B cell (primary cell): Measurements from ENCODE around the gene FNDC10. TPM values are rescaled to one million over a fixed set of nuclear protein-coding genes. Genes with fewer than 3 reads are reported as not detected.

Experiments
- ATAC-seq: fragments of 200-7000 bp; cut with Tn5 transposase; one replicate; pipeline ENCODE4 v1.10.0; 2021; ENCODE audit warnings: low read depth, mild to moderate bottlenecking, moderate number of reproducible peaks, moderate library complexity
- CTCF ChIA-PET: fragments of 350-600 bp; sonication (Branson Sonifier 250); formaldehyde crosslinking; loops from one replicate; lab custom pipeline; 2021; ENCODE audit warnings: antibody characterized with exemption, inconsistent platforms; lab: Charles Lee
- POLR2A ChIA-PET: fragments of 350-600 bp; sonication (Branson Sonifier 250); formaldehyde crosslinking; loops from one replicate; lab custom pipeline; 2021; ENCODE audit warnings: antibody characterized with exemption; lab: Charles Lee
- DNase-seq: peaks from one replicate; pipeline ENCODE4 v3.0.0; 2013
- H2AFZ ChIP-seq: 2 replicates; pipeline ENCODE4 v1.6.1; 2012; ENCODE audit warnings: mild to moderate bottlenecking, low read depth, low read length; ENCODE audit not compliant: insufficient read depth, poor library complexity, severe bottlenecking
- H3K27ac ChIP-seq, 2 donors: 1 replicate in 1 of 2; 2 replicates in 1 of 2; pipeline ENCODE4 v1.5.1; 2012 to 2013; ENCODE audit warnings: low read length in 2 of 2, mild to moderate bottlenecking in 2 of 2, moderate library complexity in 1 of 2
- H3K27me3 ChIP-seq, 4 experiments: fragments of 200-600 bp in 1 of 4; sonication (generic) in 1 of 4; replicated peaks in 1 of 4; 1 replicate in 2 of 4; 2 replicates in 2 of 4; pipeline versions ENCODE4 v1.6.1 to v1.7.0; 2013 to 2016; ENCODE audit warnings: low read length in 3 of 4, mild to moderate bottlenecking in 2 of 4, mixed read lengths in 1 of 4, moderate library complexity in 1 of 4; ENCODE audit not compliant: insufficient read depth in 4 of 4, control insufficient read depth in 3 of 4; ENCODE audit errors: control extremely low read depth in 1 of 4
- H3K36me3 ChIP-seq, 2 experiments: replicated peaks in 1 of 2; 1 replicate in 1 of 2; 2 replicates in 1 of 2; pipeline versions ENCODE4 v1.6.1 to v1.7.1; 2013; ENCODE audit warnings: low read length in 1 of 2; ENCODE audit not compliant: insufficient read depth in 2 of 2, control insufficient read depth in 1 of 2; ENCODE audit errors: control extremely low read depth in 1 of 2, extremely low read depth in 1 of 2
- H3K4me1 ChIP-seq, 2 donors: fragments of 200-600 bp in 1 of 2; sonication (generic) in 1 of 2; 1 replicate in 1 of 2; 2 replicates in 1 of 2; pipeline versions ENCODE4 v1.5.1 to v1.6.1; 2013 to 2017; ENCODE audit warnings: low read length in 2 of 2; ENCODE audit not compliant: control insufficient read depth in 2 of 2, insufficient read depth in 2 of 2
- H3K4me2 ChIP-seq: replicated peaks from 2 replicates; pipeline ENCODE3; 2012; ENCODE audit warnings: mild to moderate bottlenecking, low read depth, low read length; ENCODE audit not compliant: poor library complexity, severe bottlenecking
- H3K4me3 ChIP-seq, 5 experiments: fragments of 200-600 bp in 1 of 5; sonication (generic) in 1 of 5; 1 replicate in 3 of 5; 2 replicates in 2 of 5; pipeline versions ENCODE4 v1.5.1 to v1.7.0; 2011 to 2016; ENCODE audit warnings: low read length in 4 of 5, mild to moderate bottlenecking in 4 of 5, low read depth in 2 of 5, control low read depth in 1 of 5, moderate library complexity in 1 of 5; ENCODE audit not compliant: insufficient read depth in 1 of 5; ENCODE audit errors: control extremely low read depth in 1 of 5, extremely low read depth in 1 of 5
- H3K79me2 ChIP-seq: fragments of 200-600 bp; sonication (generic); one replicate; pipeline ENCODE4 v1.6.0; 2016; ENCODE audit warnings: low read length; ENCODE audit not compliant: control insufficient read depth, insufficient read depth
- H3K9ac ChIP-seq: fragments of 200-600 bp; sonication (generic); 2 replicates; pipeline ENCODE4 v1.6.1; 2017; ENCODE audit warnings: mild to moderate bottlenecking, low read length, moderate library complexity
- H3K9me3 ChIP-seq, 3 donors: one replicate each; pipeline versions ENCODE4 v1.6.1 to v1.7.1; 2013; ENCODE audit warnings: low read length in 2 of 3; ENCODE audit not compliant: control insufficient read depth in 2 of 3, insufficient read depth in 1 of 3; ENCODE audit errors: control extremely low read depth in 1 of 3
- H4K20me1 ChIP-seq: 2 replicates; pipeline ENCODE4 v1.6.0; 2012; ENCODE audit warnings: mild to moderate bottlenecking, low read length; ENCODE audit not compliant: insufficient read depth, control insufficient read depth, poor library complexity, severe bottlenecking
- H3K27ac Mint-ChIP-seq: one replicate; pipeline ENCODE4 v1.8.0; 2021; ENCODE audit warnings: mixed read lengths
- H3K27me3 Mint-ChIP-seq: one replicate; pipeline ENCODE4 v1.8.0; 2021; ENCODE audit warnings: mixed read lengths
- H3K4me1 Mint-ChIP-seq: one replicate; pipeline ENCODE4 v1.8.0; 2021; ENCODE audit warnings: mixed read lengths
- H3K4me3 Mint-ChIP-seq: one replicate; pipeline ENCODE4 v1.8.0; 2021; ENCODE audit warnings: mixed read lengths
- H3K9me3 Mint-ChIP-seq: one replicate; pipeline ENCODE4 v1.8.0; 2022; ENCODE audit warnings: mixed read lengths; ENCODE audit not compliant: insufficient read depth
- EZH2 ChIP-seq: IDR thresholded peaks from 2 replicates; pipeline ENCODE4 v1.6.1; 2012; ENCODE audit warnings: borderline replicate concordance, low read depth, mild to moderate bottlenecking, moderate library complexity, low read length; ENCODE audit not compliant: insufficient read depth, poor library complexity, severe bottlenecking
- WGBS: methylation state at CpG from one replicate; pipeline ENCODE4 v1.1.5; 2013; ENCODE audit warnings: missing lambda C conversion rate; ENCODE audit not compliant: insufficient coverage; 5-methylcytosine and 5-hydroxymethylcytosine counted together
- intact Hi-C: fragments of 100-400 bp; cut with micrococcal nuclease; formaldehyde crosslinking; loops from one replicate; pipeline ENCODE4 v1.10.0; 2022
- polyA plus RNA-seq: library from polyadenylated mRNA; depleted of rRNA; stranded (reverse); fragments of >200 nt; gene quantifications from 2 replicates; pipeline ENCODE4 v1.2.3, GENCODE V29; 2012
- total RNA-seq, 2 donors: library from RNA; stranded (reverse); fragments of 120-200 nt in 1 of 2; gene quantifications; 1 replicate in 1 of 2; 2 replicates in 1 of 2; pipeline versions ENCODE4 v1.2.3 to v1.2.4, GENCODE V29; 2013 to 2022
- TF ChIP-seq, protein P1 (sequence below): fragments of 200-600 bp; IDR thresholded peaks from one replicate; pipeline ENCODE4 v1.8.0; 2022; ENCODE audit warnings: antibody characterized with exemption, mild to moderate bottlenecking

The FNDC10 gene
- total and polyA plus RNA-seq, 2 donors (not counting 1 experiment from before 2014, with no cell fraction given) = 1.4 TPM

DNA sequence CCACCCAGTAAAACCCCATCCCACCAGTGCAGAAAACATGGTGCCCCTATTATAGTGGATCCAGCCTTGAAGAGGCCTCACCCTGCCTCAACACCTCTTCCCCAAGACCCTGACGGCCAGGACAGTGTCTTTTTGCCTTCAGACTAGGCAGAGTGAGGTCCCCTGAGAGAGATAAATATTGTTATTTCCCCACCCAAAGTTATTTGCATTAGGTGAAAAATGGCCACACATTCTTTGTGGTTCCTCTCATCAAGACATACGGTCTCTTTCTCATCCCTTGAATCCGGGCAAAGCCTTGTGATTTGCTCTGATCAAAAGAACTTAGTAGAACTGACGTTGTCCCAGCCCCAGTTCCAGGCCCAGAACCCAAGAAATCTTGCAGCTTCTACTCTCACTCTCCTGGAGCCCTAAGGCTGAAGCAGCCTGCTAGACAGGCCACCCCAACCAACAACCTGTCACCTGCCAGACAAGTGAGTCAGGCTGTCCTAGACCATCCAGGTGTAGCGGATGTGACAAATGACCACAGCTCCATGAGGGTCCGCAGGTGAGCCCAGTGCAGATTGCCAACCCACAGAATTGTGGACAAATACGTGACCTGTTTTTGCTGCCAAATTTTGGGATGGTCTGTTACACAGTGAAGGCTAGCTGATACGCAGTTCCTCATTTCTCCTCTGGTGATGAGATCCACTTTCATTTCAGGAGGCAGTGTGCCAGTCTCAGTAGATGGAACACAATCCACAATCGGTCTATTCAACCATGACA lies 17.2 kb downstream of the FNDC10 start:
- ChIA-PET CTCF (no interaction called here), POLR2A (no interaction called here)
- Histone ChIP-seq H3K4me1 (no peaks in the 10 kb centered on the region), H3K36me3 (no peaks in the 10 kb centered on the region), H2AFZ (no peak overlapping the region), H4K20me1 (no peaks in the 10 kb centered on the region), H3K27ac (no peak overlapping the region), H3K4me2 (no peak overlapping the region), H3K79me2 (no peaks in the 10 kb centered on the region), H3K4me3 (no peak overlapping the region), H3K9me3 (no peaks in the 10 kb centered on the region), H3K27me3 (peaks cover 0 to 17% (median 3%) of the 10 kb centered on the region in 4 experiments), H3K9ac (no peak overlapping the region)
- intact Hi-C loops = no loop called here
- 83% methylated on average over 8 of the region's 9 CpGs for WGBS
- TF ChIP-seq, protein P1, sequence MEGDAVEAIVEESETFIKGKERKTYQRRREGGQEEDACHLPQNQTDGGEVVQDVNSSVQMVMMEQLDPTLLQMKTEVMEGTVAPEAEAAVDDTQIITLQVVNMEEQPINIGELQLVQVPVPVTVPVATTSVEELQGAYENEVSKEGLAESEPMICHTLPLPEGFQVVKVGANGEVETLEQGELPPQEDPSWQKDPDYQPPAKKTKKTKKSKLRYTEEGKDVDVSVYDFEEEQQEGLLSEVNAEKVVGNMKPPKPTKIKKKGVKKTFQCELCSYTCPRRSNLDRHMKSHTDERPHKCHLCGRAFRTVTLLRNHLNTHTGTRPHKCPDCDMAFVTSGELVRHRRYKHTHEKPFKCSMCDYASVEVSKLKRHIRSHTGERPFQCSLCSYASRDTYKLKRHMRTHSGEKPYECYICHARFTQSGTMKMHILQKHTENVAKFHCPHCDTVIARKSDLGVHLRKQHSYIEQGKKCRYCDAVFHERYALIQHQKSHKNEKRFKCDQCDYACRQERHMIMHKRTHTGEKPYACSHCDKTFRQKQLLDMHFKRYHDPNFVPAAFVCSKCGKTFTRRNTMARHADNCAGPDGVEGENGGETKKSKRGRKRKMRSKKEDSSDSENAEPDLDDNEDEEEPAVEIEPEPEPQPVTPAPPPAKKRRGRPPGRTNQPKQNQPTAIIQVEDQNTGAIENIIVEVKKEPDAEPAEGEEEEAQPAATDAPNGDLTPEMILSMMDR = no peak
- TF ChIP-seq EZH2 = no peak
- H3K4me3 Mint-ChIP-seq = no peak overlapping the region
- H3K9me3 Mint-ChIP-seq = no peaks in the 10 kb centered on the region
- no peaks in the 10 kb centered on the region for H3K4me1 Mint-ChIP-seq
- ATAC-seq (no peak), DNase-seq (no peak)
- H3K27ac Mint-ChIP-seq = no peak overlapping the region
- peaks cover 16% of the 10 kb centered on the region for H3K27me3 Mint-ChIP-seq

DNA sequence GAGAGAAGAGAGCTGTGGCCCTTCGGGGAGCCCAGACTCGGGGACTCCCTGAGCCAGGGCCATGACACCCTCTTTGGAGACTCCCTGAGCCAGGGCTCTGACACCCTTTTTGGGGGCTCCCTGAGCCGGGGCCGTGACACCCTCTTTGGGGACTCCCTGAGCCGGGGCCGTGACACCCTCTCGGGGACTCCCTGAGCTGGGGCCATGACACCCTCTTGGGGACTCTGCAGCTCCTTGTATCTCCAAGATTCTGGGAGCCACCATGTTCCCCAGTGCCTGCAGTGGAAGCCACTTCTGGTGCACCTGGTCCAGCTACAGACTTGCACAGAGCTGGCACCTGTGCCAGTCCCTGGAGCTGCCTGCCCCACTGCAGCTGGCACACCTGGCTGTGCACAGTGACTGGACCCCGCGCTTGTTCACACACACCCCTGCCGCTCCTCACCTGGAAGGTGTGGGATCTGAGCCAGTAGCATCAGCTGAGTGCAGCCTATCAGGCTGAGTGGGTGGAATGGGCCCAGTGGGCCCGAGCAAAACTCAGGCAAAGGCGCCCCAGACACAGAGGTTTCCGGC lies 21.5 kb downstream of the FNDC10 start:
- WGBS = 89% methylated on average over 13 of the region's 13 CpGs
- CTCF ChIA-PET = no interaction called here
- no peak for ATAC-seq

More for the DNA sequence above, 21.5 kb downstream of the FNDC10 start:
- Histone ChIP-seq H3K9me3 (no peaks in the 10 kb centered on the region), H3K27ac (no peak overlapping the region), H3K79me2 (peaks cover 27% of the 10 kb centered on the region), H3K4me1 (peaks cover 8 to 15% of the 10 kb centered on the region in 2 donors), H3K4me3 (no peak overlapping the region), H3K4me2 (no peak overlapping the region), H3K27me3 (peaks cover 0 to 8% (median 1%) of the 10 kb centered on the region in 4 experiments), H2AFZ (no peak overlapping the region), H3K9ac (no peak overlapping the region), H4K20me1 (no peaks in the 10 kb centered on the region), H3K36me3 (no peaks in the 10 kb centered on the region)
- no peaks in the 10 kb centered on the region for H3K9me3 Mint-ChIP-seq
- H3K27ac Mint-ChIP-seq = no peak overlapping the region
- peaks cover 12% of the 10 kb centered on the region for H3K27me3 Mint-ChIP-seq
- no peak for TF ChIP-seq EZH2
- TF ChIP-seq, protein P1 = no peak
- intact Hi-C loops = loop anchor here (10.0 kb wide), 1 partner anchor 76 kb away; the partner anchor contains the start of gene CDK11B
- H3K4me1 Mint-ChIP-seq = peaks cover 15% of the 10 kb centered on the region
- H3K4me3 Mint-ChIP-seq = no peak overlapping the region
- POLR2A ChIA-PET = no interaction called here
- no peak for DNase-seq
